HG03025 (cell line): ENCODE data around the gene CELF5.
"Not testable (repeated sequence)": the region's sequence is repeated elsewhere in the genome, so short reads cannot be mapped to it uniquely, and the experiment has no call there.

Source experiments
- ATAC-seq: cut with Tn5 transposase; IDR thresholded peaks from one replicate; pipeline ENCODE4 v1.9.1; 2021; ENCODE audit warnings: mild to moderate bottlenecking, moderate library complexity; ENCODE audit not compliant: unreplicated experiment, low FRiP score

CELF5 gene

GRCh38 chr19:3315676-3315973 lies 91.2 kb downstream of the CELF5 start:
- no peak for ATAC-seq

GRCh38 chr19:3316132-3316648 lies 91.7 kb downstream of the CELF5 start:
- no peak for ATAC-seq

GRCh38 chr19:3316659-3317207 lies 92.3 kb downstream of the CELF5 start:
- ATAC-seq: no peak

GRCh38 chr19:3319643-3320353 lies 95.3 kb downstream of the CELF5 start:
- ATAC-seq: no peak

GRCh38 chr19:3320354-3320670 lies 95.9 kb downstream of the CELF5 start:
- ATAC-seq: no peak

GRCh38 chr19:3320853-3321252 lies 96.4 kb downstream of the CELF5 start:
- ATAC-seq: no peak

GRCh38 chr19:3321696-3322095 lies 97.2 kb downstream of the CELF5 start:
- ATAC-seq: no peak

- no peak for ATAC-seq
Observed at GRCh38 chr19:3322199-3322978, 97.9 kb downstream of the CELF5 start.

GRCh38 chr19:3323026-3323425 lies 98.6 kb downstream of the CELF5 start:
- no peak for ATAC-seq

GRCh38 chr19:3323658-3324057 lies 99.2 kb downstream of the CELF5 start:
- ATAC-seq: no peak

- ATAC-seq: no peak
Observed at GRCh38 chr19:3324405-3324856, 100.0 kb downstream of the CELF5 start.

GRCh38 chr19:3325451-3325850 lies 101.0 kb downstream of the CELF5 start:
- no peak for ATAC-seq

- ATAC-seq: no peak
Observed at GRCh38 chr19:3328743-3329142, 104.3 kb downstream of the CELF5 start.

- no peak for ATAC-seq
Observed at GRCh38 chr19:3330047-3330446, 105.6 kb downstream of the CELF5 start.

GRCh38 chr19:3332232-3332631 lies 107.8 kb downstream of the CELF5 start:
- ATAC-seq: not testable (repeated sequence)

GRCh38 chr19:3333020-3333583 lies 108.6 kb downstream of the CELF5 start:
- no peak for ATAC-seq

- ATAC-seq: no peak
Observed at GRCh38 chr19:3333662-3334061, 109.2 kb downstream of the CELF5 start.

- not testable (repeated sequence) for ATAC-seq
Observed at GRCh38 chr19:3334749-3335430, 110.4 kb downstream of the CELF5 start.

GRCh38 chr19:3335431-3336350 lies 111.2 kb downstream of the CELF5 start:
- ATAC-seq: no peak

- ATAC-seq: no peak
Observed at GRCh38 chr19:3336351-3336679, 111.9 kb downstream of the CELF5 start.
